Hepatocyte (in vitro differentiated cells): ENCODE results near the gene TSFM.
"Not testable (repeated sequence)": the region's sequence is repeated elsewhere in the genome, so short reads cannot be mapped to it uniquely, and the experiment has no call there.

Experiments
- EZH2 ChIP-seq: fragments of 200-600 bp; sonication (generic); IDR thresholded peaks from 2 replicates; pipeline ENCODE4 v1.6.1; 2016; ENCODE audit warnings: antibody characterized with exemption, mild to moderate bottlenecking, borderline replicate concordance
- EZH2phosphoT487 ChIP-seq: fragments of 200-600 bp; sonication (generic); IDR thresholded peaks from one replicate; pipeline ENCODE4 v1.6.1; 2018; ENCODE audit warnings: antibody characterized with exemption, mild to moderate bottlenecking, low read depth, moderate library complexity; ENCODE audit not compliant: unreplicated experiment, severe bottlenecking
- TF ChIP-seq, protein P1 (sequence below): fragments of 200-600 bp; sonication (generic); IDR thresholded peaks from 2 replicates; pipeline ENCODE4 v1.5.1; 2016; ENCODE audit warnings: antibody characterized with exemption, mild to moderate bottlenecking; ENCODE audit not compliant: poor library complexity

DNA sequence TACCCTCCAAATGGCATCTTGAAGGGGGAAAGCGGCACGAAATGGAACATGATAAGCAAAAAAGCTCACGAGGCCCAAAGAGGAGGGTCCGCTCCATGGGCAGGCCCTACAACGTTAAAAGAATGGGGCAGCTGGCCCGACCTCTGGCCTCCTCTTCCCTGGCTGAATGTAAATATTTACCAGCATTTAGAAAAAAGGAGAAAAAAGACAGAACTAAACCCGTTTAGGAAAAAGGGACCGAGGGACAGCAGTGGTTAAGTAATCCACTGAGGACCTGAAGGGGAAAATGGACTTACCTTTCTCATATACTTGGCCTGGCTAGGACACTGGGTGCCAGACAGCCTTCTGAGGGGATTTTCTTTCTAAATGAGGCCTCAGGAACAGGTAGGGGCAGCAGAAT, 37.5 kb downstream of the TSFM start:
- TF ChIP-seq, protein P1, sequence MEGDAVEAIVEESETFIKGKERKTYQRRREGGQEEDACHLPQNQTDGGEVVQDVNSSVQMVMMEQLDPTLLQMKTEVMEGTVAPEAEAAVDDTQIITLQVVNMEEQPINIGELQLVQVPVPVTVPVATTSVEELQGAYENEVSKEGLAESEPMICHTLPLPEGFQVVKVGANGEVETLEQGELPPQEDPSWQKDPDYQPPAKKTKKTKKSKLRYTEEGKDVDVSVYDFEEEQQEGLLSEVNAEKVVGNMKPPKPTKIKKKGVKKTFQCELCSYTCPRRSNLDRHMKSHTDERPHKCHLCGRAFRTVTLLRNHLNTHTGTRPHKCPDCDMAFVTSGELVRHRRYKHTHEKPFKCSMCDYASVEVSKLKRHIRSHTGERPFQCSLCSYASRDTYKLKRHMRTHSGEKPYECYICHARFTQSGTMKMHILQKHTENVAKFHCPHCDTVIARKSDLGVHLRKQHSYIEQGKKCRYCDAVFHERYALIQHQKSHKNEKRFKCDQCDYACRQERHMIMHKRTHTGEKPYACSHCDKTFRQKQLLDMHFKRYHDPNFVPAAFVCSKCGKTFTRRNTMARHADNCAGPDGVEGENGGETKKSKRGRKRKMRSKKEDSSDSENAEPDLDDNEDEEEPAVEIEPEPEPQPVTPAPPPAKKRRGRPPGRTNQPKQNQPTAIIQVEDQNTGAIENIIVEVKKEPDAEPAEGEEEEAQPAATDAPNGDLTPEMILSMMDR: not testable (repeated sequence)
- not testable (repeated sequence) for TF ChIP-seq EZH2, EZH2phosphoT487
